A549 (cell line): ENCODE results near the gene IL1B.

ENCODE experiments used
- NFE2L2 ChIP-seq: fragments of 150-350 bp; conservative IDR thresholded peaks from 2 replicates; pipeline ENCODE4 v1.6.1; 2014; ENCODE audit warnings: low read length
- REST ChIP-seq: fragments of 200-600 bp; sonication (generic); IDR thresholded peaks from 2 replicates; pipeline ENCODE4 v1.6.1; 2016; ENCODE audit warnings: antibody characterized with exemption, mild to moderate bottlenecking, moderate library complexity

GRCh38 chr2:112798979-112799975, 37.3 kb downstream of the IL1B start:
- TF ChIP-seq REST (no peak), NFE2L2 (no peak)
